ENCODE results near the gene CYP4F8.

DNA sequence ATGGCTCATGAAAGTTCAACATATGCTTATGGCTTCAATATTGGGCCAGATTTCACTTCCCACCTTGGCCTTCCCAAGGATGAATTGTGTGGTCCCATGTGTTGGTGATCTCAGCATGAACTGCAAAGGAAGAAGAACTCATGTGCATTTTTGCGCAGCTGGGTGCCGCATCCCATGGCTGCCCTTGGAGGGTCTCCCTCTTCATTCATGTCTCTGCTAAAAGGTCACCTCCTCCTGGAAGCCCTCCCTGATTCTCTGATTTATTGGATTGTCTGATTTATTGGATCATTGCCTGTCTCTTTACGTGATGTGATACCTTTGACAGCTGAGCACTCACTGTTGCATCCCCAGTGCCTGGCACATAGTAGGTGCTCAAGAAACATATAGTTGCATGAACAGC, 1.7 kb upstream of the CYP4F8 start:
- TF ChIP-seq NFIC (IDR thresholded peaks at IDR 0.05) = no peak
- no peak for TF ChIP-seq CREB1 (IDR thresholded peaks at IDR 0.05; ENCODE audit: low read depth)
- TF ChIP-seq CEBPB (IDR thresholded peaks at IDR 0.05) = no peak
- no peak for TF ChIP-seq TAF1 (IDR thresholded peaks at IDR 0.05; ENCODE audit: low read depth)
- TF ChIP-seq, protein P1, sequence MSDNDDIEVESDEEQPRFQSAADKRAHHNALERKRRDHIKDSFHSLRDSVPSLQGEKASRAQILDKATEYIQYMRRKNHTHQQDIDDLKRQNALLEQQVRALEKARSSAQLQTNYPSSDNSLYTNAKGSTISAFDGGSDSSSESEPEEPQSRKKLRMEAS (IDR thresholded peaks at IDR 0.05) = no peak
- TF ChIP-seq, protein P2, sequence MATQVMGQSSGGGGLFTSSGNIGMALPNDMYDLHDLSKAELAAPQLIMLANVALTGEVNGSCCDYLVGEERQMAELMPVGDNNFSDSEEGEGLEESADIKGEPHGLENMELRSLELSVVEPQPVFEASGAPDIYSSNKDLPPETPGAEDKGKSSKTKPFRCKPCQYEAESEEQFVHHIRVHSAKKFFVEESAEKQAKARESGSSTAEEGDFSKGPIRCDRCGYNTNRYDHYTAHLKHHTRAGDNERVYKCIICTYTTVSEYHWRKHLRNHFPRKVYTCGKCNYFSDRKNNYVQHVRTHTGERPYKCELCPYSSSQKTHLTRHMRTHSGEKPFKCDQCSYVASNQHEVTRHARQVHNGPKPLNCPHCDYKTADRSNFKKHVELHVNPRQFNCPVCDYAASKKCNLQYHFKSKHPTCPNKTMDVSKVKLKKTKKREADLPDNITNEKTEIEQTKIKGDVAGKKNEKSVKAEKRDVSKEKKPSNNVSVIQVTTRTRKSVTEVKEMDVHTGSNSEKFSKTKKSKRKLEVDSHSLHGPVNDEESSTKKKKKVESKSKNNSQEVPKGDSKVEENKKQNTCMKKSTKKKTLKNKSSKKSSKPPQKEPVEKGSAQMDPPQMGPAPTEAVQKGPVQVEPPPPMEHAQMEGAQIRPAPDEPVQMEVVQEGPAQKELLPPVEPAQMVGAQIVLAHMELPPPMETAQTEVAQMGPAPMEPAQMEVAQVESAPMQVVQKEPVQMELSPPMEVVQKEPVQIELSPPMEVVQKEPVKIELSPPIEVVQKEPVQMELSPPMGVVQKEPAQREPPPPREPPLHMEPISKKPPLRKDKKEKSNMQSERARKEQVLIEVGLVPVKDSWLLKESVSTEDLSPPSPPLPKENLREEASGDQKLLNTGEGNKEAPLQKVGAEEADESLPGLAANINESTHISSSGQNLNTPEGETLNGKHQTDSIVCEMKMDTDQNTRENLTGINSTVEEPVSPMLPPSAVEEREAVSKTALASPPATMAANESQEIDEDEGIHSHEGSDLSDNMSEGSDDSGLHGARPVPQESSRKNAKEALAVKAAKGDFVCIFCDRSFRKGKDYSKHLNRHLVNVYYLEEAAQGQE (IDR thresholded peaks at IDR 0.05; ENCODE audit: low read depth) = no peak
- no peak for TF ChIP-seq EP300 (IDR thresholded peaks at IDR 0.05; ENCODE audit: borderline replicate concordance)
- TF ChIP-seq YY1 (IDR thresholded peaks at IDR 0.05; ENCODE audit: low read depth) = no peak
- no peak for TF ChIP-seq FOXM1 (IDR thresholded peaks at IDR 0.05; ENCODE audit: borderline replicate concordance, low read depth)
- TF ChIP-seq RAD21 (IDR thresholded peaks at IDR 0.05; ENCODE audit: low read depth) = no peak
- TF ChIP-seq, protein P3, sequence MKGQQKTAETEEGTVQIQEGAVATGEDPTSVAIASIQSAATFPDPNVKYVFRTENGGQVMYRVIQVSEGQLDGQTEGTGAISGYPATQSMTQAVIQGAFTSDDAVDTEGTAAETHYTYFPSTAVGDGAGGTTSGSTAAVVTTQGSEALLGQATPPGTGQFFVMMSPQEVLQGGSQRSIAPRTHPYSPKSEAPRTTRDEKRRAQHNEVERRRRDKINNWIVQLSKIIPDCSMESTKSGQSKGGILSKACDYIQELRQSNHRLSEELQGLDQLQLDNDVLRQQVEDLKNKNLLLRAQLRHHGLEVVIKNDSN (IDR thresholded peaks at IDR 0.05) = no peak
- TF ChIP-seq TCF12 (IDR thresholded peaks at IDR 0.05; ENCODE audit: low read depth) = no peak
